NCI-H510A treated with DMSO at 0.1 percent for 48 hours (cell line): ENCODE results near the gene ST8SIA6.

Source experiments
- DNase-seq: peaks from one replicate; lab custom pipeline; 2025; lab: John Stamatoyannopoulos, UW

ST8SIA6 gene

GRCh38 chr10:17386021-17386420 lies 68.4 kb downstream of the ST8SIA6 start:
- no peak for DNase-seq

- no peak for DNase-seq
These were observed 69.3 kb downstream of the ST8SIA6 start for GRCh38 chr10:17385066-17385465.

GRCh38 chr10:17383801-17384555 lies 70.4 kb downstream of the ST8SIA6 start:
- no peak for DNase-seq

- no peak for DNase-seq
These were observed 72.8 kb downstream of the ST8SIA6 start for GRCh38 chr10:17381502-17382142.

GRCh38 chr10:17380888-17381287 lies 73.5 kb downstream of the ST8SIA6 start:
- DNase-seq = no peak

- no peak for DNase-seq
These were observed 74.4 kb downstream of the ST8SIA6 start for GRCh38 chr10:17380016-17380415.

- DNase-seq = no peak
These were observed 75.2 kb downstream of the ST8SIA6 start for GRCh38 chr10:17379151-17379690.

GRCh38 chr10:17375936-17376584 lies 78.3 kb downstream of the ST8SIA6 start:
- DNase-seq = no peak

GRCh38 chr10:17368708-17369272 lies 85.6 kb downstream of the ST8SIA6 start:
- DNase-seq = no peak

- DNase-seq = no peak
These were observed 87.7 kb downstream of the ST8SIA6 start for GRCh38 chr10:17366705-17367104.

- no peak for DNase-seq
These were observed 89.0 kb downstream of the ST8SIA6 start for GRCh38 chr10:17365402-17365801.

- no peak for DNase-seq
These were observed 95.9 kb downstream of the ST8SIA6 start for GRCh38 chr10:17358461-17358860.

- no peak for DNase-seq
These were observed 96.6 kb downstream of the ST8SIA6 start for GRCh38 chr10:17357781-17358180.

GRCh38 chr10:17356820-17357219 lies 97.6 kb downstream of the ST8SIA6 start:
- no peak for DNase-seq

GRCh38 chr10:17354781-17355180 lies 99.6 kb downstream of the ST8SIA6 start:
- no peak for DNase-seq

GRCh38 chr10:17353568-17354300 lies 100.7 kb downstream of the ST8SIA6 start:
- no peak for DNase-seq

- no peak for DNase-seq
These were observed 101.8 kb downstream of the ST8SIA6 start for GRCh38 chr10:17352583-17352982.

GRCh38 chr10:17351506-17351905 lies 102.9 kb downstream of the ST8SIA6 start:
- no peak for DNase-seq

- no peak for DNase-seq
These were observed 104.7 kb downstream of the ST8SIA6 start for GRCh38 chr10:17349717-17350116.

GRCh38 chr10:17348501-17349349 lies 105.7 kb downstream of the ST8SIA6 start:
- no peak for DNase-seq

- DNase-seq = no peak
These were observed 106.3 kb downstream of the ST8SIA6 start for GRCh38 chr10:17348011-17348500.
